Activated CD4-positive, alpha-beta T cell treated with anti-CD3 and anti-CD28 coated beads for 36 hours (primary cell): ENCODE results near the gene FAM32A. TPM values are rescaled to one million over a fixed set of nuclear protein-coding genes. Genes with fewer than 3 reads are reported as not detected.
A peak's percentile ranks its signal among the peaks of the same experiment; 100 is the strongest.

Experiments used
- ATAC-seq: fragments of 200-7000 bp; cut with Tn5 transposase; one replicate; pipeline ENCODE4 v1.10.0; 2021; ENCODE audit warnings: mild to moderate bottlenecking, moderate library complexity
- CTCF ChIA-PET: fragments of 350-600 bp; sonication (Branson Sonifier 250); formaldehyde crosslinking; loops from one replicate; lab custom pipeline; 2021; ENCODE audit warnings: antibody characterized with exemption; lab: Charles Lee
- POLR2A ChIA-PET: fragments of 350-600 bp; sonication (Branson Sonifier 250); formaldehyde crosslinking; loops from one replicate; lab custom pipeline; 2021; ENCODE audit warnings: antibody characterized with exemption, inconsistent platforms; lab: Charles Lee
- DNase-seq: peaks from one replicate; pipeline ENCODE4 v3.0.0-alpha.2; 2020
- H3K27ac Mint-ChIP-seq: one replicate; pipeline ENCODE4 v1.8.0; 2021; ENCODE audit warnings: mixed read lengths
- H3K27me3 Mint-ChIP-seq: one replicate; pipeline ENCODE4 v1.8.0; 2021; ENCODE audit warnings: mixed read lengths
- H3K36me3 Mint-ChIP-seq: one replicate; pipeline ENCODE4 v1.8.0; 2021; ENCODE audit warnings: low read depth, mixed read lengths
- H3K4me1 Mint-ChIP-seq: one replicate; pipeline ENCODE4 v1.8.0; 2021; ENCODE audit warnings: mixed read lengths
- H3K4me3 Mint-ChIP-seq: one replicate; pipeline ENCODE4 v1.8.0; 2021; ENCODE audit warnings: mild to moderate bottlenecking, moderate library complexity, mixed read lengths
- H3K9me3 Mint-ChIP-seq: one replicate; pipeline ENCODE4 v1.8.0; 2021; ENCODE audit warnings: low read depth, mixed read lengths
- intact Hi-C, 2 experiments: fragments of 100-400 bp; cut with DNase I in 1 of 2; cut with micrococcal nuclease in 1 of 2; formaldehyde crosslinking; loops; one replicate each; pipeline versions ENCODE4 v1.14.2 to v1.15.1; 2022 to 2024; cut with DNase I, micrococcal nuclease
- total RNA-seq, 2 experiments: library from RNA; stranded (reverse); gene quantifications; one replicate each; pipeline ENCODE4 v1.2.3, GENCODE V29; 2021

The FAM32A gene
- total RNA-seq, 2 experiments from 2014 or later: 46.3 to 48.2 TPM

GRCh38 chr19:16148443-16149229, 36.6 kb upstream of the FAM32A start:
- Mint-ChIP-seq H3K4me1 (peaks cover 15% of the 10 kb centered on the region), H3K27ac (no peak overlapping the region), H3K9me3 (no peaks in the 10 kb centered on the region), H3K27me3 (no peaks in the 10 kb centered on the region), H3K4me3 (no peak overlapping the region), H3K36me3 (peaks cover 24% of the 10 kb centered on the region)
- intact Hi-C loops: no loop called here
- DNase-seq (no peak), ATAC-seq (no peak)
- ChIA-PET CTCF (interaction anchor here (1.4 to 2.6 kb wide), 2 partner anchors 14 to 107 kb away, joined by 5 to 12 read pairs; no protein-coding TSS in a partner anchor), POLR2A (interaction anchor here (1.0 kb wide), 1 partner anchor 37 kb away, joined by 3 read pairs; no protein-coding TSS in a partner anchor)

- Mint-ChIP-seq H3K4me1 (no peaks in the 10 kb centered on the region), H3K4me3 (no peak overlapping the region), H3K9me3 (no peaks in the 10 kb centered on the region), H3K27ac (no peak overlapping the region), H3K36me3 (peaks cover 48% of the 10 kb centered on the region), H3K27me3 (no peaks in the 10 kb centered on the region)
- ChIA-PET CTCF (interaction anchor here (0.5 to 0.8 kb wide), 4 partner anchors 9 to 284 kb away, joined by 3 to 4 read pairs (median 4); no protein-coding TSS in a partner anchor), POLR2A (interaction anchor here (0.6 to 1.4 kb wide), 4 partner anchors 10 to 317 kb away, joined by 3 to 6 read pairs (median 3); partner anchors contain the start of gene HSH2D)
- DNase-seq (peak; percentile 52), ATAC-seq (peak; percentile 50)
- intact Hi-C loops: no loop called here
Measured at GRCh38 chr19:16153582-16154336, 31.5 kb upstream of the FAM32A start.

- Mint-ChIP-seq H3K27me3 (no peaks in the 10 kb centered on the region), H3K36me3 (peaks cover 45% of the 10 kb centered on the region), H3K4me1 (no peaks in the 10 kb centered on the region), H3K27ac (no peak overlapping the region), H3K9me3 (no peaks in the 10 kb centered on the region), H3K4me3 (no peak overlapping the region)
- intact Hi-C loops: no loop called here
- DNase-seq (no peak), ATAC-seq (no peak)
- CTCF ChIA-PET: no interaction called here
- POLR2A ChIA-PET: interaction anchor here (0.7 kb wide), 2 partner anchors 9 to 60 kb away, joined by 3 read pairs; no protein-coding TSS in a partner anchor
Measured at GRCh38 chr19:16154557-16154956, 30.7 kb upstream of the FAM32A start.

- intact Hi-C loops: no loop called here
- peaks cover 44% of the 10 kb centered on the region for H3K36me3 Mint-ChIP-seq
- ChIA-PET POLR2A (interaction anchor here (0.7 kb wide), 1 partner anchor 10 kb away, joined by 3 read pairs; no protein-coding TSS in a partner anchor), CTCF (no interaction called here)
- no peaks in the 10 kb centered on the region for H3K4me1 Mint-ChIP-seq
- no peaks in the 10 kb centered on the region for H3K9me3 Mint-ChIP-seq
- no peak for DNase-seq
- H3K27ac Mint-ChIP-seq: no peak overlapping the region
- ATAC-seq: no peak
- H3K4me3 Mint-ChIP-seq: no peak overlapping the region
- H3K27me3 Mint-ChIP-seq: no peaks in the 10 kb centered on the region
Measured at GRCh38 chr19:16155128-16155527, 30.1 kb upstream of the FAM32A start.

- DNase-seq (no peak), ATAC-seq (no peak)
- no peak overlapping the region for H3K27ac Mint-ChIP-seq
- ChIA-PET POLR2A (no interaction called here), CTCF (no interaction called here)
- intact Hi-C loops: no loop called here
- peaks cover 17% of the 10 kb centered on the region for H3K4me1 Mint-ChIP-seq
- H3K27me3 Mint-ChIP-seq: no peaks in the 10 kb centered on the region
- no peak overlapping the region for H3K4me3 Mint-ChIP-seq
- H3K36me3 Mint-ChIP-seq: peaks cover 44% of the 10 kb centered on the region
- no peaks in the 10 kb centered on the region for H3K9me3 Mint-ChIP-seq
Measured at GRCh38 chr19:16156904-16157303, 28.3 kb upstream of the FAM32A start.

GRCh38 chr19:16157601-16158000, 27.6 kb upstream of the FAM32A start:
- H3K4me3 Mint-ChIP-seq: no peak overlapping the region
- H3K9me3 Mint-ChIP-seq: no peaks in the 10 kb centered on the region
- POLR2A ChIA-PET: no interaction called here
- H3K27ac Mint-ChIP-seq: no peak overlapping the region
- ATAC-seq: no peak
- CTCF ChIA-PET: no interaction called here
- H3K36me3 Mint-ChIP-seq: peaks cover 41% of the 10 kb centered on the region
- H3K4me1 Mint-ChIP-seq: peaks cover 18% of the 10 kb centered on the region
- H3K27me3 Mint-ChIP-seq: no peaks in the 10 kb centered on the region
- DNase-seq: no peak
- intact Hi-C loops: no loop called here

GRCh38 chr19:16159655-16160054, 25.6 kb upstream of the FAM32A start:
- ATAC-seq: no peak

GRCh38 chr19:16160445-16160942, 24.7 kb upstream of the FAM32A start:
- Mint-ChIP-seq H3K36me3 (peaks cover 16% of the 10 kb centered on the region), H3K9me3 (no peaks in the 10 kb centered on the region), H3K4me3 (no peak overlapping the region), H3K27ac (peak overlapping the region; percentile 60), H3K27me3 (no peaks in the 10 kb centered on the region), H3K4me1 (peaks cover 18% of the 10 kb centered on the region)
- CTCF ChIA-PET: interaction anchor here (0.6 to 1.3 kb wide), 4 partner anchors 9 to 119 kb away, joined by 3 to 5 read pairs (median 4); no protein-coding TSS in a partner anchor
- POLR2A ChIA-PET: no interaction called here
- intact Hi-C loops: loop anchor here in 1 of 2 experiments (2.0 to 5.0 kb wide), 2 partner anchors 90 to 118 kb away; no protein-coding TSS in a partner anchor
- ATAC-seq (peak; percentile 20), DNase-seq (no peak)

More at GRCh38 chr19:16159655-16160054, 25.6 kb upstream of the FAM32A start:
- peaks cover 18% of the 10 kb centered on the region for H3K4me1 Mint-ChIP-seq
- ChIA-PET POLR2A (no interaction called here), CTCF (no interaction called here)
- H3K27ac Mint-ChIP-seq: no peak overlapping the region
- no peaks in the 10 kb centered on the region for H3K27me3 Mint-ChIP-seq
- intact Hi-C loops: loop anchor here in 1 of 2 experiments (2.0 to 5.0 kb wide), 2 partner anchors 89 to 117 kb away; no protein-coding TSS in a partner anchor
- no peak overlapping the region for H3K4me3 Mint-ChIP-seq
- peaks cover 24% of the 10 kb centered on the region for H3K36me3 Mint-ChIP-seq
- no peaks in the 10 kb centered on the region for H3K9me3 Mint-ChIP-seq
- no peak for DNase-seq

- intact Hi-C loops: loop anchor here (1.0 to 5.0 kb wide), 3 partner anchors 42 to 119 kb away; no protein-coding TSS in a partner anchor
Measured at GRCh38 chr19:16160943-16161560, 24.2 kb upstream of the FAM32A start.

GRCh38 chr19:16161840-16162239, 23.4 kb upstream of the FAM32A start:
- ChIA-PET POLR2A (interaction anchor here (0.5 to 1.2 kb wide), 6 partner anchors 35 to 1747 kb away, joined by 3 to 10 read pairs (median 4); no protein-coding TSS in a partner anchor), CTCF (interaction anchor here (0.6 to 1.3 kb wide), 7 partner anchors 8 to 185 kb away, joined by 3 to 4 read pairs (median 3); no protein-coding TSS in a partner anchor)
- peaks cover 9% of the 10 kb centered on the region for H3K36me3 Mint-ChIP-seq
- H3K4me1 Mint-ChIP-seq: peaks cover 18% of the 10 kb centered on the region
- no peaks in the 10 kb centered on the region for H3K27me3 Mint-ChIP-seq
- H3K9me3 Mint-ChIP-seq: no peaks in the 10 kb centered on the region
- H3K27ac Mint-ChIP-seq: no peak overlapping the region
- intact Hi-C loops: loop anchor here (1.0 to 5.0 kb wide), 3 partner anchors 43 to 120 kb away; no protein-coding TSS in a partner anchor
- peak; percentile 54 for ATAC-seq
- DNase-seq: peak; percentile 63
- no peak overlapping the region for H3K4me3 Mint-ChIP-seq

More at GRCh38 chr19:16160943-16161560, 24.2 kb upstream of the FAM32A start:
- ChIA-PET POLR2A (interaction anchor here (0.5 to 1.2 kb wide), 4 partner anchors 34 to 665 kb away, joined by 3 to 10 read pairs (median 3); no protein-coding TSS in a partner anchor), CTCF (interaction anchor here (0.6 to 1.3 kb wide), 6 partner anchors 9 to 120 kb away, joined by 3 to 5 read pairs (median 4); no protein-coding TSS in a partner anchor)
- Mint-ChIP-seq H3K27ac (peak overlapping the region; percentile 60), H3K9me3 (no peaks in the 10 kb centered on the region), H3K36me3 (peaks cover 13% of the 10 kb centered on the region), H3K27me3 (no peaks in the 10 kb centered on the region), H3K4me3 (peak overlapping the region; percentile 28), H3K4me1 (peaks cover 18% of the 10 kb centered on the region)
- DNase-seq (peak; percentile 73), ATAC-seq (peak; percentile 86)
